ENCODE data around the gene VAPB.

Gene VAPB, protein sequence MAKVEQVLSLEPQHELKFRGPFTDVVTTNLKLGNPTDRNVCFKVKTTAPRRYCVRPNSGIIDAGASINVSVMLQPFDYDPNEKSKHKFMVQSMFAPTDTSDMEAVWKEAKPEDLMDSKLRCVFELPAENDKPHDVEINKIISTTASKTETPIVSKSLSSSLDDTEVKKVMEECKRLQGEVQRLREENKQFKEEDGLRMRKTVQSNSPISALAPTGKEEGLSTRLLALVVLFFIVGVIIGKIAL
- long read RNA-seq, full-length matches to known transcripts, result 69 of 88 reads
- long read RNA-seq, partial matches to known transcripts, result 3 of 88 reads
- long read RNA-seq, other reads (novel, unspliced or antisense), result 16 of 88 reads

DNA sequence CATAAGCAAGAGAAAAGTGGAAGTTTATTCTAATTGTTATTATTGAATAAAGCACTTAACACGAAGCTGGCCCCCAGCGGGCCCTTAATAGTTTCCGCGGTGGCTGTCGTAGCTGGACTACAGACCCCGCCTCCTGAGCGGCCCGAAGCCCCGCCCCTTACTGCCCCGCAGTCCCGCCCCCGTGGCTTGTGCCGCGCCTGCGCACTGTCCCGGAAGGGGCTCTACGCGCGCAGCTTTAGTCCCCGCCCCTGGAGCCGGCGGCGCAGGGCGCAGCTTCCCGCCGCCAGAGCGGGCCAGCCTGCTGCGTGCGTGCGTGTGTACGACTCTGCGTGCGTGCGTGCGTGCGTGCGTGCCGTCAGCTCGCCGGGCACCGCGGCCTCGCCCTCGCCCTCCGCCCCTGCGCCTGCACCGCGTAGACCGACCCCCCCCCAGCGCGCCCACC lies at the start of gene VAPB:
VAPB (plus strand) TSS at position 348 of the 442 bp plus-strand sequence. CDS start 231 bp downstream, outside the sequence.
- peak within 1 kb of the TSS; percentile 79 for H3K4me3 ChIP-seq (replicated peaks; ENCODE audit: insufficient read depth, low read length)
- TF ChIP-seq, protein P1, sequence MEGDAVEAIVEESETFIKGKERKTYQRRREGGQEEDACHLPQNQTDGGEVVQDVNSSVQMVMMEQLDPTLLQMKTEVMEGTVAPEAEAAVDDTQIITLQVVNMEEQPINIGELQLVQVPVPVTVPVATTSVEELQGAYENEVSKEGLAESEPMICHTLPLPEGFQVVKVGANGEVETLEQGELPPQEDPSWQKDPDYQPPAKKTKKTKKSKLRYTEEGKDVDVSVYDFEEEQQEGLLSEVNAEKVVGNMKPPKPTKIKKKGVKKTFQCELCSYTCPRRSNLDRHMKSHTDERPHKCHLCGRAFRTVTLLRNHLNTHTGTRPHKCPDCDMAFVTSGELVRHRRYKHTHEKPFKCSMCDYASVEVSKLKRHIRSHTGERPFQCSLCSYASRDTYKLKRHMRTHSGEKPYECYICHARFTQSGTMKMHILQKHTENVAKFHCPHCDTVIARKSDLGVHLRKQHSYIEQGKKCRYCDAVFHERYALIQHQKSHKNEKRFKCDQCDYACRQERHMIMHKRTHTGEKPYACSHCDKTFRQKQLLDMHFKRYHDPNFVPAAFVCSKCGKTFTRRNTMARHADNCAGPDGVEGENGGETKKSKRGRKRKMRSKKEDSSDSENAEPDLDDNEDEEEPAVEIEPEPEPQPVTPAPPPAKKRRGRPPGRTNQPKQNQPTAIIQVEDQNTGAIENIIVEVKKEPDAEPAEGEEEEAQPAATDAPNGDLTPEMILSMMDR (IDR thresholded peaks at IDR 0.05; ENCODE audit: insufficient read depth, low read length), result no peak
- TF ChIP-seq SPI1 (IDR thresholded peaks at IDR 0.05; ENCODE audit: borderline replicate concordance, low read depth) (no peak), POLR2AphosphoS5 (IDR thresholded peaks at IDR 0.05; ENCODE audit: low read depth) (peak; percentile 61; the same call in 1 of the 2 replicates), GABPA (IDR thresholded peaks at IDR 0.05; ENCODE audit: low read depth) (no peak)
- H3K27me3 ChIP-seq (ENCODE audit: insufficient read depth, poor library complexity, severe bottlenecking), result no peaks in the 10 kb centered on the region
- peak; percentile 88 to 91 for DNase-seq (ENCODE audit: low read depth in 1 of 2, low spot score in 1 of 2)
- H3K27ac ChIP-seq (replicated peaks), result peak within 1 kb of the TSS; percentile 90

DNA sequence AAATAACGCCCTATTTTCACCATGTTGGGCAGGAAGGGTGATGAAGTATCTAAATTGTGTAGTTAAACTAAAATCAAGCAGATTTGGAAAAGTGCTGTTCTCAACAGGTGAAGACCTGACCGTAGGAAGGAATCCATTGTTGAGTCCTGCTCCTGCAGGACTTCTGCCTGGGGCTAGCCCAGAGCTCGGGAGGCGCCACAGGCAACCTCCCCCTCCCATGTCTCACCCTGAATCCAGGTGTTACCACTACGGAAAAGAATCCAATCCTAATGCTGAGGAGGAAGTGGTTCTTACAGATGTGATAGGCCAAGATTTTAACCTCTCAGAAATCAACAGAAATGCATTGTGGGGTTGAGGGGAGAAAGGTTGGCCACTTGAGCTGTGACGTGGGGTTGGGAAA lies 49.3 kb upstream of the VAPB start:
- TF ChIP-seq, protein P1 (IDR thresholded peaks at IDR 0.05; ENCODE audit: insufficient read depth, low read length), result no peak
- TF ChIP-seq POLR2AphosphoS5 (IDR thresholded peaks at IDR 0.05; ENCODE audit: low read depth) (no peak), GABPA (IDR thresholded peaks at IDR 0.05; ENCODE audit: low read depth) (no peak), SPI1 (IDR thresholded peaks at IDR 0.05; ENCODE audit: borderline replicate concordance, low read depth) (no peak)
- TF ChIP-seq, protein P2, sequence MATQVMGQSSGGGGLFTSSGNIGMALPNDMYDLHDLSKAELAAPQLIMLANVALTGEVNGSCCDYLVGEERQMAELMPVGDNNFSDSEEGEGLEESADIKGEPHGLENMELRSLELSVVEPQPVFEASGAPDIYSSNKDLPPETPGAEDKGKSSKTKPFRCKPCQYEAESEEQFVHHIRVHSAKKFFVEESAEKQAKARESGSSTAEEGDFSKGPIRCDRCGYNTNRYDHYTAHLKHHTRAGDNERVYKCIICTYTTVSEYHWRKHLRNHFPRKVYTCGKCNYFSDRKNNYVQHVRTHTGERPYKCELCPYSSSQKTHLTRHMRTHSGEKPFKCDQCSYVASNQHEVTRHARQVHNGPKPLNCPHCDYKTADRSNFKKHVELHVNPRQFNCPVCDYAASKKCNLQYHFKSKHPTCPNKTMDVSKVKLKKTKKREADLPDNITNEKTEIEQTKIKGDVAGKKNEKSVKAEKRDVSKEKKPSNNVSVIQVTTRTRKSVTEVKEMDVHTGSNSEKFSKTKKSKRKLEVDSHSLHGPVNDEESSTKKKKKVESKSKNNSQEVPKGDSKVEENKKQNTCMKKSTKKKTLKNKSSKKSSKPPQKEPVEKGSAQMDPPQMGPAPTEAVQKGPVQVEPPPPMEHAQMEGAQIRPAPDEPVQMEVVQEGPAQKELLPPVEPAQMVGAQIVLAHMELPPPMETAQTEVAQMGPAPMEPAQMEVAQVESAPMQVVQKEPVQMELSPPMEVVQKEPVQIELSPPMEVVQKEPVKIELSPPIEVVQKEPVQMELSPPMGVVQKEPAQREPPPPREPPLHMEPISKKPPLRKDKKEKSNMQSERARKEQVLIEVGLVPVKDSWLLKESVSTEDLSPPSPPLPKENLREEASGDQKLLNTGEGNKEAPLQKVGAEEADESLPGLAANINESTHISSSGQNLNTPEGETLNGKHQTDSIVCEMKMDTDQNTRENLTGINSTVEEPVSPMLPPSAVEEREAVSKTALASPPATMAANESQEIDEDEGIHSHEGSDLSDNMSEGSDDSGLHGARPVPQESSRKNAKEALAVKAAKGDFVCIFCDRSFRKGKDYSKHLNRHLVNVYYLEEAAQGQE (IDR thresholded peaks at IDR 0.05; ENCODE audit: insufficient replicate concordance, low read depth), result no peak
- H3K4me3 ChIP-seq (replicated peaks; ENCODE audit: insufficient read depth, low read length), result no peak overlapping the region
- no peak overlapping the region for H3K27ac ChIP-seq (replicated peaks)
- no peak for DNase-seq (ENCODE audit: low read depth in 1 of 2, low spot score in 1 of 2)
- no peaks in the 10 kb centered on the region for H3K27me3 ChIP-seq (ENCODE audit: insufficient read depth, poor library complexity, severe bottlenecking)

DNA sequence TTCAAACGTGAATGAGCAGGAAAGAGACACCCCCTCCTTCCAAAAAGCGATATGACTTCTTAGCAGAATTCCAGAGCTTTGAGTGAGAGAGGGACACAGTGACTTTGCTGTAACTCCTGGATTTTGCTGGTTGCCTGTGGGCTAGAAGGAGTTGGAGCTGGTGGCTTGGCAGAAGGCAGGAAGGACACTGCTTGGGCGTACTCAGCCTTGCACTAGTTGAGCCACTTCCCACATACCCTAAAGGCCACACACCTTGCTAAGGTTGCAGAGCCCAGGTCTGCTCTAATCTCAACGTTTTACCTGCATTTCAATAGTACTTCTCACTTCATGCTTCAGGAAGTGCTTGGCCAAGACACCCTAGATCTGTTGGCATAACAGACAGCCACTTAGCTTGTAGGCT lies 48.9 kb upstream of the VAPB start:
- DNase-seq (ENCODE audit: low read depth in 1 of 2, low spot score in 1 of 2), result no peak
- Histone ChIP-seq H3K27ac (replicated peaks) (no peak overlapping the region), H3K27me3 (ENCODE audit: insufficient read depth, poor library complexity, severe bottlenecking) (no peaks in the 10 kb centered on the region), H3K4me3 (replicated peaks; ENCODE audit: insufficient read depth, low read length) (no peak overlapping the region)
- TF ChIP-seq POLR2AphosphoS5 (IDR thresholded peaks at IDR 0.05; ENCODE audit: low read depth) (no peak), GABPA (IDR thresholded peaks at IDR 0.05; ENCODE audit: low read depth) (no peak), SPI1 (IDR thresholded peaks at IDR 0.05; ENCODE audit: borderline replicate concordance, low read depth) (no peak)
- TF ChIP-seq, protein P2 (IDR thresholded peaks at IDR 0.05; ENCODE audit: insufficient replicate concordance, low read depth), result no peak
- TF ChIP-seq, protein P1 (IDR thresholded peaks at IDR 0.05; ENCODE audit: insufficient read depth, low read length), result no peak
